Upper lobe of left lung (tissue), 6 donors: Measurements from ENCODE around the gene TJP2. TPM values are rescaled to one million over a fixed set of nuclear protein-coding genes. Genes with fewer than 3 reads are reported as not detected.

Experiments used
- ATAC-seq, 2 donors: fragments of 200-7000 bp; cut with Tn5 transposase; one replicate each; pipeline ENCODE4 v1.9.1; 2022; ENCODE audit warnings: mild to moderate bottlenecking in 2 of 2, moderate library complexity in 2 of 2; ENCODE audit not compliant: low FRiP score in 2 of 2
- DNase-seq, 2 donors: peaks; one replicate each; pipeline ENCODE4 v3.0.0-alpha.2; 2019 to 2020
- H3K27ac ChIP-seq, 4 donors: fragments of 200-600 bp; sonication (generic); one replicate each; pipeline ENCODE4 v1.5.1; 2016 to 2019
- H3K27me3 ChIP-seq, 4 donors: fragments of 200-600 bp; sonication (generic); one replicate each; pipeline ENCODE4 v1.5.1; 2017 to 2019
- H3K36me3 ChIP-seq, 4 donors: fragments of 200-600 bp; sonication (generic); one replicate each; pipeline ENCODE4 v1.5.1; 2016 to 2019
- H3K4me1 ChIP-seq, 4 donors: fragments of 200-600 bp; sonication (generic); one replicate each; pipeline ENCODE4 v1.5.1; 2018 to 2019
- H3K4me3 ChIP-seq, 4 donors: fragments of 200-600 bp; sonication (generic); one replicate each; pipeline ENCODE4 v1.5.1; 2017 to 2019; ENCODE audit warnings: mild to moderate bottlenecking in 2 of 4, moderate library complexity in 1 of 4
- H3K9me3 ChIP-seq, 4 donors: fragments of 200-600 bp; sonication (generic); one replicate each; pipeline ENCODE4 v1.5.1; 2018 to 2019
- CTCF ChIP-seq, 6 experiments: fragments of 450-650 bp in 4 of 6; fragments of 200-600 bp in 2 of 6; sonication (generic) in 2 of 6; IDR thresholded peaks; one replicate each; pipeline ENCODE4 v1.5.1; 2016 to 2019; ENCODE audit warnings: antibody characterized with exemption in 6 of 6
- EP300 ChIP-seq, 4 donors: sonication (generic); formaldehyde crosslinking; IDR thresholded peaks; one replicate each; pipeline ENCODE4 v1.5.1; 2017; ENCODE audit warnings: antibody characterized with exemption in 4 of 4, control low read depth in 2 of 4
- POLR2A ChIP-seq, 4 donors: fragments of 450-650 bp; IDR thresholded peaks; one replicate each; pipeline ENCODE4 v1.5.1; 2016 to 2017; ENCODE audit warnings: antibody characterized with exemption in 4 of 4, mild to moderate bottlenecking in 2 of 4
- POLR2AphosphoS5 ChIP-seq, 2 donors: sonication (generic); formaldehyde crosslinking; IDR thresholded peaks; one replicate each; pipeline ENCODE4 v1.5.1; 2017; ENCODE audit warnings: antibody characterized with exemption in 2 of 2
- WGBS, 2 donors: methylation state at CpG; one replicate each; pipeline ENCODE4 v1.1.5; 2017 to 2018; 5-methylcytosine and 5-hydroxymethylcytosine counted together
- total RNA-seq, 6 donors: library from RNA; depleted of rRNA in 4 of 6; stranded (reverse); fragments of >200 nt in 4 of 6; gene quantifications; one replicate each; pipeline versions ENCODE4 v1.1.0 to v1.2.1, GENCODE V29; 2016 to 2021
- donor health status: DM: no; HTN: no; CAD: no; lungs with moderate emphysema.
- donor health status: DM: no; HTN: yes; CAD: no; lungs with severe emphysema.

TJP2 gene
- total RNA-seq, 6 donors from 2014 or later: 98.3 to 270 (median 185) TPM

- Histone ChIP-seq H3K27me3 (no peaks in the 10 kb centered on the region), H3K27ac (peak overlapping the region; percentile 0 to 78 (median 47)), H3K4me1 (peaks cover 34 to 45% (median 36%) of the 10 kb centered on the region in 4 donors), H3K36me3 (no peaks in the 10 kb centered on the region), H3K9me3 (no peaks in the 10 kb centered on the region), H3K4me3 (no peak overlapping the region)
- no peak for DNase-seq
- TF ChIP-seq POLR2AphosphoS5 (IDR thresholded peaks at IDR 0.05): no peak
- TF ChIP-seq POLR2A (IDR thresholded peaks at IDR 0.05): no peak
- TF ChIP-seq EP300 (IDR thresholded peaks at IDR 0.05): no peak
- no peak for TF ChIP-seq CTCF (IDR thresholded peaks at IDR 0.05)
- 81 to 83% methylated on average over 1 of the region's 1 CpG for WGBS, 2 donors
- ATAC-seq: no peak
These were observed 3.8 kb upstream of the TJP2 start for GRCh38 chr9:69170231-69170630.

- WGBS, 2 donors: 50 to 54% methylated on average over 7 of the region's 7 CpGs
- no peaks in the 10 kb centered on the region for H3K36me3 ChIP-seq
- no peaks in the 10 kb centered on the region for H3K9me3 ChIP-seq
- H3K27ac ChIP-seq: peak overlapping the region; percentile 0 to 78 (median 47)
- peak; percentile 64 to 68 for TF ChIP-seq POLR2AphosphoS5 (IDR thresholded peaks at IDR 0.05)
- peak in 2 of 4 donors; percentile 46 to 48 for TF ChIP-seq EP300 (IDR thresholded peaks at IDR 0.05)
- TF ChIP-seq POLR2A (IDR thresholded peaks at IDR 0.05): peak in 1 of 4 donors; percentile 38
- TF ChIP-seq CTCF (IDR thresholded peaks at IDR 0.05): no peak
- no peaks in the 10 kb centered on the region for H3K27me3 ChIP-seq
- DNase-seq (peak in 1 of 2 donors; percentile 49), ATAC-seq (no peak)
- no peak overlapping the region for H3K4me3 ChIP-seq
- peaks cover 41 to 53% (median 44%) of the 10 kb centered on the region in 4 donors for H3K4me1 ChIP-seq
These were observed 3.0 kb upstream of the TJP2 start for GRCh38 chr9:69171049-69171448.

GRCh38 chr9:69171517-69171916 is 2.6 kb upstream of the TJP2 start:
- Histone ChIP-seq H3K4me3 (no peak overlapping the region), H3K27me3 (no peaks in the 10 kb centered on the region), H3K27ac (peak overlapping the region in 3 of 4 donors; percentile 0 to 74 (median 73)), H3K9me3 (no peaks in the 10 kb centered on the region), H3K4me1 (peaks cover 46 to 58% (median 48%) of the 10 kb centered on the region in 4 donors), H3K36me3 (no peaks in the 10 kb centered on the region)
- DNase-seq (no peak), ATAC-seq (no peak)
- WGBS, 2 donors: 86 to 87% methylated on average over 6 of the region's 6 CpGs
- TF ChIP-seq POLR2AphosphoS5 (IDR thresholded peaks at IDR 0.05) (no peak), CTCF (IDR thresholded peaks at IDR 0.05) (no peak), POLR2A (IDR thresholded peaks at IDR 0.05) (no peak), EP300 (IDR thresholded peaks at IDR 0.05) (no peak)

- Histone ChIP-seq H3K9me3 (no peaks in the 10 kb centered on the region), H3K4me1 (peaks cover 52 to 70% (median 57%) of the 10 kb centered on the region in 4 donors), H3K27ac (peak overlapping the region in 3 of 4 donors; percentile 5 to 92 (median 91)), H3K4me3 (no peak overlapping the region), H3K36me3 (no peaks in the 10 kb centered on the region), H3K27me3 (no peaks in the 10 kb centered on the region)
- DNase-seq (no peak), ATAC-seq (no peak)
- WGBS, 2 donors: 62 to 63% methylated on average over 6 of the region's 6 CpGs
- no peak for TF ChIP-seq POLR2A (IDR thresholded peaks at IDR 0.05)
- no peak for TF ChIP-seq CTCF (IDR thresholded peaks at IDR 0.05)
- no peak for TF ChIP-seq POLR2AphosphoS5 (IDR thresholded peaks at IDR 0.05)
- TF ChIP-seq EP300 (IDR thresholded peaks at IDR 0.05): no peak
These were observed 1.2 kb upstream of the TJP2 start for GRCh38 chr9:69172895-69173294.

GRCh38 chr9:69173497-69173890 is 583 bp upstream of the TJP2 start:
- H3K36me3 ChIP-seq: no peaks in the 10 kb centered on the region

More at GRCh38 chr9:69173497-69173890, 583 bp upstream of the TJP2 start:
- WGBS, 2 donors: 18 to 24% methylated on average over 7 to 12 of the region's 17 CpGs
- TF ChIP-seq POLR2AphosphoS5 (IDR thresholded peaks at IDR 0.05): no peak
- no peak for TF ChIP-seq CTCF (IDR thresholded peaks at IDR 0.05)
- no peak for TF ChIP-seq EP300 (IDR thresholded peaks at IDR 0.05)
- TF ChIP-seq POLR2A (IDR thresholded peaks at IDR 0.05): no peak
- no peak for ATAC-seq
- Histone ChIP-seq H3K4me3 (peak overlapping the region; percentile 38 to 79 (median 66)), H3K4me1 (peaks cover 49 to 74% (median 61%) of the 10 kb centered on the region in 4 donors), H3K9me3 (no peaks in the 10 kb centered on the region), H3K27me3 (no peaks in the 10 kb centered on the region), H3K27ac (peak overlapping the region; percentile 82 to 92 (median 87))
- DNase-seq: no peak
